ENCODE measurements around the gene LARP4B. TPM values are rescaled to one million over a fixed set of nuclear protein-coding genes. Genes with fewer than 3 reads are reported as not detected.

LARP4B gene
- total RNA-seq, 5 donors from 2014 or later (not counting 1 experiment from before 2014, with no cell fraction given) = 77.2 to 108 (median 94.0) TPM

DNA sequence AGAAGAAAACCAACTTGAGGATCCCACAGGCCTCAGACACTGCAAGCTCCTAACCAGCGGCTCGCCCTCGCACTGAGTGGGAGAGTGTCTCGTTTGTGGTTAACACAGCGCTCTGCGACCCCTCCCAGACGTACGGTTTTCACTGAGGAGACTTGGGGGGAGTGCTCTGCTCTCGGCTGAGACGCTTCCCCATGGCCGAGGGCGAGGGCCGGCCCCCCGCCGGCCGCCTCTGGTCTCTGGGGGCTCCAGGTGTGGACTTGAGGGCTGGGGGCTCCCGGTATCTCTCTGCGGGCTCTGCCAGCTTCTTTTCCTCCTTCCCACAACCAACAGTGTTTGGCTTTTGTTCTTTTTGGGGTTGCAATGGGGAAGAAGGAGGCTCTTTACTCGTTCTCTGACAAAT, 118.7 kb downstream of the LARP4B start:
- POLR2A ChIA-PET = no interaction called here
- no peak overlapping the region for H3K4me3 ChIP-seq (ENCODE audit: control insufficient read depth in 1 of 2, extremely low read depth in 1 of 2, low read length in 1 of 2)
- Mint-ChIP-seq H3K4me3 (no peak overlapping the region), H3K27me3 (no peaks in the 10 kb centered on the region), H3K9me3 (no peaks in the 10 kb centered on the region), H3K36me3 (peaks cover 67% of the 10 kb centered on the region), H3K4me1 (no peaks in the 10 kb centered on the region), H3K27ac (no peak overlapping the region)
- peaks cover 27 to 86% of the 10 kb centered on the region in 2 donors for H3K36me3 ChIP-seq (ENCODE audit: control insufficient read depth in 2 of 2, extremely low read depth in 1 of 2, insufficient read depth in 1 of 2, low read length in 1 of 2)
- DNase-seq (no peak), ATAC-seq (replicated peaks in 1 of 4) (no peak)
- H3K27me3 ChIP-seq (replicated peaks in 1 of 2; ENCODE audit: control insufficient read depth in 2 of 2, extremely low read depth in 1 of 2, insufficient read depth in 2 of 2, low read length in 1 of 2) = no peaks in the 10 kb centered on the region
- 64% methylated on average over 4 of the region's 19 CpGs for WGBS (ENCODE audit: insufficient coverage)
- H3K27ac ChIP-seq (ENCODE audit: low read length) = no peak overlapping the region
- no peaks in the 10 kb centered on the region for H3K4me1 ChIP-seq (ENCODE audit: control insufficient read depth in 1 of 2, extremely low read depth in 1 of 2, insufficient read depth in 2 of 2, low read length in 2 of 2)
- CTCF ChIA-PET = no interaction called here
- H3K9me3 ChIP-seq = no peaks in the 10 kb centered on the region

- peaks cover 62% of the 10 kb centered on the region for H3K36me3 Mint-ChIP-seq
- no peaks in the 10 kb centered on the region for H3K27me3 Mint-ChIP-seq
- no peaks in the 10 kb centered on the region for H3K9me3 Mint-ChIP-seq
- H3K27ac Mint-ChIP-seq = no peak overlapping the region
- ATAC-seq (replicated peaks in 1 of 4) (no peak), DNase-seq (no peak)
- CTCF ChIA-PET = no interaction called here
- H3K4me1 ChIP-seq (ENCODE audit: control insufficient read depth in 1 of 2, extremely low read depth in 1 of 2, insufficient read depth in 2 of 2, low read length in 2 of 2) = no peaks in the 10 kb centered on the region
- H3K4me3 Mint-ChIP-seq = no peak overlapping the region
- H3K9me3 ChIP-seq = no peaks in the 10 kb centered on the region
- H3K27me3 ChIP-seq (replicated peaks in 1 of 2; ENCODE audit: control insufficient read depth in 2 of 2, extremely low read depth in 1 of 2, insufficient read depth in 2 of 2, low read length in 1 of 2) = no peaks in the 10 kb centered on the region
- no peak overlapping the region for H3K27ac ChIP-seq (ENCODE audit: low read length)
- POLR2A ChIA-PET = no interaction called here
- H3K4me1 Mint-ChIP-seq = no peaks in the 10 kb centered on the region
- H3K4me3 ChIP-seq (ENCODE audit: control insufficient read depth in 1 of 2, extremely low read depth in 1 of 2, low read length in 1 of 2) = no peak overlapping the region
- WGBS (ENCODE audit: insufficient coverage) = 100% methylated on average over 3 of the region's 9 CpGs
- peaks cover 18 to 84% of the 10 kb centered on the region in 2 donors for H3K36me3 ChIP-seq (ENCODE audit: control insufficient read depth in 2 of 2, extremely low read depth in 1 of 2, insufficient read depth in 1 of 2, low read length in 1 of 2)
These were observed 119.9 kb downstream of the LARP4B start for GRCh38 chr10:811379-812175.

- no peaks in the 10 kb centered on the region for H3K27me3 ChIP-seq (replicated peaks in 1 of 2; ENCODE audit: control insufficient read depth in 2 of 2, extremely low read depth in 1 of 2, insufficient read depth in 2 of 2, low read length in 1 of 2)
- Mint-ChIP-seq H3K4me1 (no peaks in the 10 kb centered on the region), H3K36me3 (peaks cover 71% of the 10 kb centered on the region), H3K4me3 (no peak overlapping the region), H3K27me3 (no peaks in the 10 kb centered on the region), H3K27ac (no peak overlapping the region), H3K9me3 (no peaks in the 10 kb centered on the region)
- no peak for DNase-seq
- ATAC-seq (replicated peaks in 1 of 4) = no peak
- no peak overlapping the region for H3K27ac ChIP-seq (ENCODE audit: low read length)
- no peaks in the 10 kb centered on the region for H3K9me3 ChIP-seq
- no peaks in the 10 kb centered on the region for H3K4me1 ChIP-seq (ENCODE audit: control insufficient read depth in 1 of 2, extremely low read depth in 1 of 2, insufficient read depth in 2 of 2, low read length in 2 of 2)
- WGBS (ENCODE audit: insufficient coverage) = 96% methylated on average over 11 of the region's 16 CpGs
- H3K36me3 ChIP-seq (ENCODE audit: control insufficient read depth in 2 of 2, extremely low read depth in 1 of 2, insufficient read depth in 1 of 2, low read length in 1 of 2) = peaks cover 15 to 75% of the 10 kb centered on the region in 2 donors
- ChIA-PET POLR2A (interaction anchor here in 1 of 2 donors (0.6 kb wide), 2 partner anchors 19 to 33 kb away, joined by 3 to 15 read pairs; no protein-coding TSS in a partner anchor), CTCF (interaction anchor here in 1 of 2 donors (0.6 kb wide), 1 partner anchor 304 kb away, joined by 3 read pairs; no protein-coding TSS in a partner anchor)
- no peak overlapping the region for H3K4me3 ChIP-seq (ENCODE audit: control insufficient read depth in 1 of 2, extremely low read depth in 1 of 2, low read length in 1 of 2)
These were observed 121.1 kb downstream of the LARP4B start for GRCh38 chr10:810351-810846.

GRCh38 chr10:809671-810350, 121.7 kb downstream of the LARP4B start:
- ATAC-seq (replicated peaks in 1 of 4) (no peak), DNase-seq (no peak)
- H3K4me1 Mint-ChIP-seq = peaks cover 0 to 1% (median 1%) of the 10 kb centered on the region in 3 donors
- H3K27me3 ChIP-seq (replicated peaks in 1 of 2; ENCODE audit: control insufficient read depth in 2 of 2, extremely low read depth in 1 of 2, insufficient read depth in 2 of 2, low read length in 1 of 2) = no peaks in the 10 kb centered on the region
- H3K4me3 Mint-ChIP-seq = no peak overlapping the region
- no peaks in the 10 kb centered on the region for H3K27me3 Mint-ChIP-seq
- no peak overlapping the region for H3K4me3 ChIP-seq (ENCODE audit: control insufficient read depth in 1 of 2, extremely low read depth in 1 of 2, low read length in 1 of 2)
- H3K27ac Mint-ChIP-seq = no peak overlapping the region
- peaks cover 0 to 2% of the 10 kb centered on the region in 2 experiments for H3K4me1 ChIP-seq (ENCODE audit: control insufficient read depth in 1 of 2, extremely low read depth in 1 of 2, insufficient read depth in 2 of 2, low read length in 2 of 2)
- H3K36me3 ChIP-seq (ENCODE audit: control insufficient read depth in 2 of 2, extremely low read depth in 1 of 2, insufficient read depth in 1 of 2, low read length in 1 of 2) = peaks cover 9 to 70% of the 10 kb centered on the region in 2 donors
- no peaks in the 10 kb centered on the region for H3K9me3 Mint-ChIP-seq
- CTCF ChIA-PET = interaction anchor here in 1 of 2 donors (0.6 kb wide), 1 partner anchor 303 kb away, joined by 3 read pairs; no protein-coding TSS in a partner anchor
- POLR2A ChIA-PET = interaction anchor here in 1 of 2 donors (0.6 kb wide), 2 partner anchors 33 to 55 kb away, joined by 3 to 15 read pairs; no protein-coding TSS in a partner anchor
- no peak overlapping the region for H3K27ac ChIP-seq (ENCODE audit: low read length)
- peaks cover 65% of the 10 kb centered on the region for H3K36me3 Mint-ChIP-seq
- no peaks in the 10 kb centered on the region for H3K9me3 ChIP-seq
- 95% methylated on average over 21 of the region's 29 CpGs for WGBS (ENCODE audit: insufficient coverage)

GRCh38 chr10:807958-808353, 123.5 kb downstream of the LARP4B start:
- 95% methylated on average over 7 of the region's 9 CpGs for WGBS (ENCODE audit: insufficient coverage)
- ATAC-seq (replicated peaks in 1 of 4) = no peak
- Mint-ChIP-seq H3K9me3 (no peaks in the 10 kb centered on the region), H3K36me3 (peaks cover 52% of the 10 kb centered on the region), H3K4me1 (peaks cover 5 to 9% (median 5%) of the 10 kb centered on the region in 3 donors), H3K27me3 (no peaks in the 10 kb centered on the region), H3K27ac (no peak overlapping the region), H3K4me3 (no peak overlapping the region)
- Histone ChIP-seq H3K9me3 (no peaks in the 10 kb centered on the region), H3K36me3 (ENCODE audit: control insufficient read depth in 2 of 2, extremely low read depth in 1 of 2, insufficient read depth in 1 of 2, low read length in 1 of 2) (peaks cover 0 to 51% of the 10 kb centered on the region in 2 donors), H3K27ac (ENCODE audit: low read length) (no peak overlapping the region), H3K4me3 (ENCODE audit: control insufficient read depth in 1 of 2, extremely low read depth in 1 of 2, low read length in 1 of 2) (no peak overlapping the region), H3K4me1 (ENCODE audit: control insufficient read depth in 1 of 2, extremely low read depth in 1 of 2, insufficient read depth in 2 of 2, low read length in 2 of 2) (peaks cover 0 to 10% of the 10 kb centered on the region in 2 experiments), H3K27me3 (replicated peaks in 1 of 2; ENCODE audit: control insufficient read depth in 2 of 2, extremely low read depth in 1 of 2, insufficient read depth in 2 of 2, low read length in 1 of 2) (no peaks in the 10 kb centered on the region)
- ChIA-PET CTCF (no interaction called here), POLR2A (no interaction called here)
- no peak for DNase-seq

DNA sequence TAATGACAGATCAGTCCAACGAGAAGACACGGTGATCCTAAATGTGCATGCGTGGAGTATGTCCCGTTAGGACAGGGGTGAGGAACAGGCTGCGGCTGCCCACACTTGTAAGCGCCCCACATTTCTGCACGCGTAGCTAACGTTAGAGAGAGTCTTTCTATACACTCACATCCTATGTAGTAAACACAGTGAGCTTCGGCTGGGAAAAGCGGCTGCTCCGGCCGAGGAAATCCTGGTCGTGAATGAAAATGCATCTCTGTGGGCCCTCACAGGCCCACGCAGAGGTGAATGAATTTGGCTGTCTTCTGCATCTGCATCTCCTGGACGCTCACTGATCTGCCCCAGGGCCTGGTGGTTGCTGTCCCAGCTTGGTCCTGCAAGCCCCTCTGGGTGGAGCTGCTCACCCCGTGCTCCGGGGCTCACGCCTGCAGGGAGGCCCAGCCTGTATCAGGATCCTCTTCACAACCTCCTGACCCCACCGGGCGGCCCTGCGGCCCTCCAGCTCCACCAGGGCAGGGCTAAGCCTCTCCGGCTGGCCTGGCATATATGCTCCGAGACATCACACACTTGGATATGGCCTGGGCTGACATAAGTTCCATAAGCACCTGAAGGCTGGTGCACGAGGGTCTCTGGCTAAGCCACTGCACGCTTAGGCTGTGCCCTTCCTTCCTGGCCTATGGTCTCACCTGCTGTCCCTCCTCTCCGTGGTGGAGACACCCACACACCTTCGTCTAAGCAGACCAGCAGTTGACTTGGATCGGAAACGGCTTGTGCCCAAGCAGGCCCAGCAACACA, 124.1 kb downstream of the LARP4B start:
- no peak overlapping the region for H3K4me3 ChIP-seq (ENCODE audit: control insufficient read depth in 1 of 2, extremely low read depth in 1 of 2, low read length in 1 of 2)
- ATAC-seq (replicated peaks in 1 of 4) (no peak), DNase-seq (no peak)
- 94% methylated on average over 24 of the region's 30 CpGs for WGBS (ENCODE audit: insufficient coverage)
- peaks cover 5 to 9% (median 5%) of the 10 kb centered on the region in 3 donors for H3K4me1 Mint-ChIP-seq
- H3K9me3 Mint-ChIP-seq = no peaks in the 10 kb centered on the region
- no peaks in the 10 kb centered on the region for H3K27me3 Mint-ChIP-seq
- H3K36me3 ChIP-seq (ENCODE audit: control insufficient read depth in 2 of 2, extremely low read depth in 1 of 2, insufficient read depth in 1 of 2, low read length in 1 of 2) = peaks cover 0 to 45% of the 10 kb centered on the region in 2 donors
- H3K27ac ChIP-seq (ENCODE audit: low read length) = no peak overlapping the region
- POLR2A ChIA-PET = no interaction called here
- peaks cover 50% of the 10 kb centered on the region for H3K36me3 Mint-ChIP-seq
- H3K4me1 ChIP-seq (ENCODE audit: control insufficient read depth in 1 of 2, extremely low read depth in 1 of 2, insufficient read depth in 2 of 2, low read length in 2 of 2) = peaks cover 0 to 10% of the 10 kb centered on the region in 2 experiments
- no peak overlapping the region for H3K27ac Mint-ChIP-seq
- H3K27me3 ChIP-seq (replicated peaks in 1 of 2; ENCODE audit: control insufficient read depth in 2 of 2, extremely low read depth in 1 of 2, insufficient read depth in 2 of 2, low read length in 1 of 2) = no peaks in the 10 kb centered on the region
- H3K9me3 ChIP-seq = no peaks in the 10 kb centered on the region
- H3K4me3 Mint-ChIP-seq = no peak overlapping the region
- CTCF ChIA-PET = no interaction called here

All from T-cell (primary cell).